ENCODE results near the gene KRTAP12-3.

DNA sequence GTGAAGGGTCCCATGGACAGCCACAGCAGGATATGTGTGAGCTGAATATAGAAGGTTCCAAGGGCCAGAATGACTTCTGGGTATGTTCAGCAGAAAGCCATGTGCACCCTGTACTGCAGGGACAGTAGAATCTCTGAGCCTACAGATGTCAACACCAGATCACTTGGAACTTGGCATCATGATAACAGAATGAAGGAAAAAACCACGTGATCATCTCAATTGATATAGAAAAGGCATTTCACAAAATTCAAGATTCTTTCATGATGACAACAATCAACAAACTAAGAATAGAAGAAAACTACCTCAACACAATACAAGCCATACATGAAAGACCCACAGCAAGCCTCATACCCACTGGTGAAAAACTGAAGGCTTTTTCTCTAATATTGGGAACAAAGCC, 9.9 kb downstream of the KRTAP12-3 start:
- TF ChIP-seq, protein P1, sequence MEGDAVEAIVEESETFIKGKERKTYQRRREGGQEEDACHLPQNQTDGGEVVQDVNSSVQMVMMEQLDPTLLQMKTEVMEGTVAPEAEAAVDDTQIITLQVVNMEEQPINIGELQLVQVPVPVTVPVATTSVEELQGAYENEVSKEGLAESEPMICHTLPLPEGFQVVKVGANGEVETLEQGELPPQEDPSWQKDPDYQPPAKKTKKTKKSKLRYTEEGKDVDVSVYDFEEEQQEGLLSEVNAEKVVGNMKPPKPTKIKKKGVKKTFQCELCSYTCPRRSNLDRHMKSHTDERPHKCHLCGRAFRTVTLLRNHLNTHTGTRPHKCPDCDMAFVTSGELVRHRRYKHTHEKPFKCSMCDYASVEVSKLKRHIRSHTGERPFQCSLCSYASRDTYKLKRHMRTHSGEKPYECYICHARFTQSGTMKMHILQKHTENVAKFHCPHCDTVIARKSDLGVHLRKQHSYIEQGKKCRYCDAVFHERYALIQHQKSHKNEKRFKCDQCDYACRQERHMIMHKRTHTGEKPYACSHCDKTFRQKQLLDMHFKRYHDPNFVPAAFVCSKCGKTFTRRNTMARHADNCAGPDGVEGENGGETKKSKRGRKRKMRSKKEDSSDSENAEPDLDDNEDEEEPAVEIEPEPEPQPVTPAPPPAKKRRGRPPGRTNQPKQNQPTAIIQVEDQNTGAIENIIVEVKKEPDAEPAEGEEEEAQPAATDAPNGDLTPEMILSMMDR (conservative IDR thresholded peaks at IDR 0.05 in 1 of 2, IDR thresholded peaks at IDR 0.05 in 1 of 2; ENCODE audit: low read depth in 1 of 2, low read length in 2 of 2) = no peak
- TF ChIP-seq EZH2 (IDR thresholded peaks at IDR 0.05; ENCODE audit: low read length, missing control alignments) = no peak
